ENCODE measurements around the gene CAND2.
A peak's percentile ranks its signal among the peaks of the same experiment; 100 is the strongest.

Gene CAND2

DNA sequence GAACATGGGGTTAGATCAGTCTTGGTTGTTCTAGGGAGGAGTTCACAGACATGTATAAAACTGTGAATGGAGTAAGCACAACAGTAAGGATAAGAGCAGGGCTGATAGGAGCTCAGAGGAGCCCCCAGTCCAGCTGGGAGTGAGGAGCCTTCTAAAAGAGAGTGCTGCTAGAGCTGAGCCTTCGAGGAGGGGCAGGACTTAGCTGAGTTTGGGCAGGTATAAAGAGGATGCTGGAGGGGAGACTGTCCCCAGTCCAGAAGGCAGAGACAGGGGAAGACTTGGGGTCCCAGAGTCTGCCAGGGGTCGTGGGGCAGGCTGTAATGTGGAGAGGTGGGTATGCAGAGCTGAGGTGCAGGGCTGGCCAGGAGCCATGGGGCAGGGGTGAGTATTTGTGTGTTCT lies 12.1 kb downstream of the CAND2 start:
- DNase-seq = no peak

DNA sequence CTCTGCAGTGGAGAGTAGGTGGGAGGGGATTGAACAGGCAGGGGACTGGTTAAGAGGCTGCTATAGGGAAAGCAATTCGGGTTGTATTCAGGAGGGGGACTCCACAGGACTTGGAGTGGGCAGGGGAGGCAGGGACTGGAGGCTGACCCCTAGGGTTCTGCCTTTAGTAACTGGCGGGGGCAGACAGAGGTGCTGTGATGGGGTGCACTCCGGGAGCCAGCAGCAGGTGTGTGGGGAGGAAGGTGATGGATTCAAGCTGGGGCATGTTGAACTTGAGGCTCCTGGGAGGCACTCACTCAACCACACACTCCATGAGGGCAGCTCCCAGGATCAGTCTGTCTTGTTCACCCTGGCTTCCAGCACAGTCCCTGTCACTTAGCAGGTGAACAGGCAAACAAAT lies 12.5 kb downstream of the CAND2 start:
- DNase-seq = no peak

- DNase-seq = no peak
These were observed 13.0 kb downstream of the CAND2 start for GRCh38 chr3:12809435-12809834.

DNA sequence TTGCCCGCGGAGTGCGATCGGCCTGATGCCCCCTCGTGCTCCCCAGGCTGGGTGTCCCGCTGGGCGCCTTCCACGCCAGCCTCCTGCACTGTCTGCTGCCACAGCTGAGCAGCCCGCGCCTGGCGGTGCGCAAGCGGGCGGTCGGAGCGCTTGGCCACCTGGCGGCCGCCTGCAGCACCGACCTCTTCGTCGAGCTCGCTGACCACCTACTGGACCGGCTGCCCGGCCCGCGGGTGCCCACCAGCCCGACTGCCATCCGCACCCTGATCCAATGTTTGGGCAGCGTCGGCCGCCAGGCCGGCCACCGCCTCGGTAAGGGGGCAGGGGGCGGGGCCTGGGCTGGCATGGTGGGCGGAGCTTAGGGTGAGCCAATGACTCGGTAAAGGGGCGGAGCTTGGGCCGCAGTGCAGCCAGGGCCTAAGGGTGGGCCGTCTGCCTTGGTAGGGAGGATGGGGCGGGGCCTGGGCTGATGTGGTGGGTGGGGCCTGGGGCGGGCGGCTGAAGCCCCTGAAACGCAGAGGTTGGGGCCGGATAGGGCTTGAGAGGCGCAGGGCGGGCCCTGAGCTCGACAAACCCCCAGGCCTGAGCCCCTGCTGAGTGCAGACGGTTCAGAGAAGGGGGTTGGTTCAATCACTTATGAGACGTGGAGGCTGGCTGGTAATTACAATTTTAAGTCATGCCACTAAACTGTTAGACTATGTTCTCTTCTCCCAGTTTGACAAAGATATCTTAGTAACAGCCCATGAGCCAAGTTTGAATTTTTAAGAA lies 13.7 kb downstream of the CAND2 start:
- DNase-seq = peak; percentile 93

DNA sequence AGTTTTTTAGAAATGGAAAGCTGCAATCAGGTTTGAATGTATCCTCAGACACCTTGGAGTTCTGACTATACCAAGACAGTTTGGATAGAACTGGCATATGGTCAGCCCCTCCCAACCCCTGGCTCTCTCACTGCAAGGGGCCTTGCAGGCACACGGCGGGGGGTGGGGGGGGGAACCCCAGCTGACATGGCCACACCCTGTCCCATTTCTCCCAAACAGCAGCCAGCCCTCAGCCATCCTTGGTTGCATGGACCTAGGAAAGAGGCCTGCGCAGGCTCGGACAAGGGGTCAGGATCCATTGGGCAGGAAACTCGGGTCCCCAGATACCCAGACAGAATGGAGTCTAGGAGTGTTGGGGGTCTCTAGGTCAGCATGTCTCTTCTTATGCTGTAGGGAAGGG lies 14.5 kb downstream of the CAND2 start:
- no peak for DNase-seq

- no peak for DNase-seq
These were observed 16.3 kb downstream of the CAND2 start for GRCh38 chr3:12812812-12813211.

- no peak for DNase-seq
These were observed 17.5 kb downstream of the CAND2 start for GRCh38 chr3:12813967-12814366.

DNA sequence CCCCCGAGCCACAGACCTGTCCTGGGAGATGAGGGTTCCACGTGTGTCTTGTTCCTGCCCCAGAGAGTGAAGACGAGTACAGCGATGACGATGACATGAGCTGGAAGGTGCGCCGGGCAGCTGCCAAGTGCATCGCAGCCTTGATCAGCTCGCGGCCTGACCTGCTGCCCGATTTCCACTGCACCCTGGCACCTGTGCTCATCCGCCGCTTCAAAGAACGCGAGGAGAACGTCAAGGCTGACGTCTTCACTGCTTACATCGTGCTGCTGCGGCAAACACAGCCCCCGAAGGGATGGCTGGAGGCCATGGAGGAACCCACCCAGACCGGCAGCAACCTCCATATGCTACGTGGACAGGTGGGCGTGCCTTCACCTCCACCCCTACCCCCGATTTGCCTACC lies 18.6 kb downstream of the CAND2 start:
- no peak for DNase-seq

DNA sequence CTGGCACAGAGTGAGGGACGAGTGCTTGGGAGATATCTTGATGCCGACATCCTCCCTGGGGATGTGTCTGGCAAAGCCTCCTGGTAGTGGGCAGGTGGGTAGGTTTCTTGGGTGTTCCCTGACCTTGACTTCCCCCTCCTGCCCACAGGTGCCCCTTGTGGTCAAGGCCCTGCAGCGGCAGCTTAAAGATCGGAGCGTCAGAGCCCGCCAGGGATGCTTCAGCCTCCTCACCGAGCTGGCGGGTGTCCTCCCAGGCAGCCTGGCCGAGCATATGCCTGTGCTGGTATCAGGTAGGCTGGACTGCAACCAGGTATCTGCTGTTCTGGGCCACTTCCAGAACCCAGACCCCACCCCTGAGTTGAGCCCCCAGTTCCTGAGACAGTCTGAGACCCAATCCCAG lies 19.2 kb downstream of the CAND2 start:
- DNase-seq = no peak

DNA sequence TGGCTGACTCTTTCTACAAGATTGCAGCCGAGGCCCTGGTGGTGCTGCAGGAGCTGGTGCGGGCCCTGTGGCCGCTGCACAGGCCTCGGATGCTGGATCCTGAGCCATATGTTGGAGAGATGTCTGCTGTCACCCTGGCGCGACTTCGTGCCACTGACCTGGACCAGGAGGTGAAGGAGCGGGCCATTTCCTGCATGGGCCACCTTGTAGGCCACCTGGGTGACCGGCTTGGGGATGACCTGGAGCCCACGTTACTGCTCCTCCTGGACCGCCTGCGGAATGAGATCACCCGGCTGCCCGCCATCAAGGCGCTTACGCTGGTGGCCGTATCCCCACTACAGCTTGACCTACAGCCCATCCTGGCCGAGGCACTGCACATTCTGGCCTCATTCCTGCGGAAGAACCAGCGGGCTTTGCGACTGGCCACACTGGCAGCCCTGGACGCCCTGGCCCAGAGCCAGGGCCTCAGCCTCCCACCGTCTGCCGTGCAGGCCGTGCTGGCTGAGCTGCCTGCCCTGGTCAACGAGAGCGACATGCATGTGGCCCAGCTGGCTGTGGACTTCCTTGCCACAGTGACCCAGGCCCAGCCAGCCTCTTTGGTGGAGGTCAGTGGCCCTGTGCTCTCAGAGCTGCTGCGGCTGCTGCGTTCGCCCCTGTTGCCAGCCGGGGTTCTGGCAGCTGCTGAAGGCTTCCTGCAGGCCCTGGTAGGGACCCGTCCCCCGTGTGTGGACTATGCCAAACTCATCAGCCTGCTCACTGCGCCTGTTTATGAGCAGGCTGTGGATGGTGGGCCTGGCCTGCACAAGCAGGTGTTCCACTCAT lies 20.3 kb downstream of the CAND2 start:
- DNase-seq = no peak

DNA sequence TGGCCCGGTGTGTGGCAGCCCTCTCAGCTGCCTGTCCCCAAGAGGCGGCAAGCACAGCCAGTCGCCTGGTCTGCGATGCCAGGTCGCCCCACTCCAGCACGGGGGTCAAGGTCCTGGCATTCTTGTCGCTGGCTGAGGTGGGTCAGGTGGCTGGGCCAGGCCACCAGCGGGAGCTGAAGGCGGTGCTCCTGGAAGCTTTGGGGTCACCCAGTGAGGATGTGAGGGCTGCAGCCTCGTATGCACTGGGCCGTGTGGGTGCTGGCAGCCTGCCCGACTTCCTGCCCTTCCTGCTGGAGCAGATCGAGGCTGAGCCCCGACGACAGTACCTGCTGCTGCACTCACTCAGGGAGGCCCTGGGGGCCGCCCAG lies 20.8 kb downstream of the CAND2 start:
- DNase-seq = no peak

DNA sequence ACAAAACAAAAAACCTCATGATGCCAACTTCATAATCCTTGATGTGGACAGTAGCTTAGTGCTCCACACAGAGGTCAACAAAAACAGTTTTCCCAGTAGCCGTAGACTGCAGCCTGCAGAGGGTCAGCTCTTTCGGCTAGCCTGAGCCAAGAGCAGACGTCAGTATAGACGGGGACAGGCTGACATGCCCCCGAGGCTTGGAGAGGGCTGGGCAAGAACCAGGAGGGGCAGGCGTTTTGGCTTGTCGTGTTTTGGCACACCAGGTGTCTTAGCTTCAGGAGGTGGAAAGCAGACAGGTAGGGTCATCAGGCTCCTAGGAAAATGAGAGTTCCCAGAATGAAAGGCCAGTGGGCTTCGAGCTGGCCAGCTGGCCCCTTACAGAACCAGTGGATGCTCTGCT lies 21.8 kb downstream of the CAND2 start:
- no peak for DNase-seq

DNA sequence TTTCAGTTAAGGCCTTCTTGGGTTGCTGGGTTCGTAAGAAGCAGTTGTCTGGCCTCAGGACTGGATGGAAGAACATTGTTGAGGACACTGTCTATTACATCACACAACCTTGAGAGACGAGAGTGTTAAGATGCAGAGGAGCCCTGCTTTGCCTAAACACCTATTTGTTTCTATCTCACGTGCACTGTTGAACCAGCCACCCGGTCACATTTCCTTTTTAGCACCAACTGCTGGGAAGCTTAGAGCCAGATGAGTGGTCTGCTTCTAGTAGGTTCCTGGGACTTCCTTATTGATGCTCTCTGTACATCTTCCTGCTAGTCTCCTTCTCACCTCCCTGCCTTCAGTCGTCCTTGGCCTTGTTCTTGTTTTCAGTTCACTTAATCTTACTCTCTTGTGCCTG lies 22.3 kb downstream of the CAND2 start:
- no peak for DNase-seq

GRCh38 chr3:12822725-12823373 lies 26.4 kb downstream of the CAND2 start:
- DNase-seq = no peak

GRCh38 chr3:12824299-12824698 lies 27.8 kb downstream of the CAND2 start:
- DNase-seq = no peak

- DNase-seq = no peak
These were observed 28.7 kb downstream of the CAND2 start for GRCh38 chr3:12825156-12825555.

- no peak for DNase-seq
These were observed 32.3 kb downstream of the CAND2 start for GRCh38 chr3:12828751-12829150.

- DNase-seq = no peak
These were observed 32.9 kb downstream of the CAND2 start for GRCh38 chr3:12829404-12829803.

- no peak for DNase-seq
These were observed 33.7 kb downstream of the CAND2 start for GRCh38 chr3:12829886-12830784.

- no peak for DNase-seq
These were observed 34.3 kb downstream of the CAND2 start for GRCh38 chr3:12830785-12831156.

- DNase-seq = no peak
These were observed 34.9 kb downstream of the CAND2 start for GRCh38 chr3:12831301-12831866.

- no peak for DNase-seq
These were observed 36.1 kb downstream of the CAND2 start for GRCh38 chr3:12832350-12833221.
